NCI-H748 (cell line): ENCODE results near the gene SYS1.
"Not testable (repeated sequence)": the region's sequence is repeated elsewhere in the genome, so short reads cannot be mapped to it uniquely, and the experiment has no call there.

Experiments used
- DNase-seq: peaks from one replicate; lab custom pipeline; 2025; ENCODE audit not compliant: unreplicated experiment; lab: John Stamatoyannopoulos, UW

SYS1 gene

DNA sequence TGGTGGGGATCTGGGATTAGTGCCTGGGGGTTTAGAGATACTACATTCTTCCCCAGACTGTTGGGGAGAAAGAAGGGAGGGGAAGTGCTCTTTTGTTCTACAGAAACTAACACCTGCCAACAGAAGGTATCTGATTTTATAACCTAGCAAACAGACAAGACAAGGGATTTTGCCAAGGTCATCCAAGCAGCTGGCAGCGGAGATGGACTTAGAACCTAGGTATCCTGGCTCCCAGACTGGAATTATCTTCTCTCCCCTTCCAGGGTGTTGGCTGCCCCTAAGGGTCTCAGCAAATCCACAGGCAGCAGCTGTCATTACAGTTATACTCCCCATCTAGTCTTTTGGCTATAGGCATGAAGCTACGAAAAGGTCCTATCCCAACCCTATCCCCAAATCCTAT is 23.2 kb upstream of the SYS1 start:
- peak; percentile 55 for DNase-seq

DNA sequence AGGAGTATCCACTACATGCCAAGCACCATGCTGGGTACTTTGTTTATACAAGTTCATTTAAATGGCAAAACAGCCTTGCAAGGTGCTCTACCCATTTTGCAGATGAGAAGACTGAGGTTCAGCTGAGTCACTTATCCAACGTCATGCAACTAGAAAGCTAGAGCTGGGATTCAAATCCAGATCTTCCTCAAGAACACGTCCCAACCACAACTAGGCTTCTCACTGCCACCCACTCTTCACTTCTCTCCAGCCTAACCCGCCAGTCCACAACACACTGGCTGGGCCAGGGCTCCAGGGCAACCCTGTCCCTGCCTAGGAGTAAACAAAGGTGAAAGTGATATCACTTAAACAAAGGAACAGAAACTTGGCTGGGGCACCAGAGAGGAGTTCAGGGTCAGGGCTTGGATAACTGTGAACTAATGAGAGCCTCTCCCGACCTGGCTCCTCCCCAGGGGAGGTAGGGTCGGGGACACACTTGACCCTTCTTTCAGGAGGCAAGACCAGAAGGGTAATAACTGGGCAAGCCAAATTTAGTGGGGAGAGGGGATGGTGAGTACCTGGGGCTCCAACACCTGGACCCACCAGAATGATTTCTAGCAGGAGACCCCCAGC is 22.6 kb upstream of the SYS1 start:
- DNase-seq, result no peak

- no peak for DNase-seq
These were observed 22.0 kb upstream of the SYS1 start for GRCh38 chr20:45340951-45341350.

- DNase-seq, result no peak
These were observed 21.4 kb upstream of the SYS1 start for GRCh38 chr20:45341579-45341938.

GRCh38 chr20:45341939-45342854 is 20.8 kb upstream of the SYS1 start:
- peak; percentile 41 for DNase-seq

GRCh38 chr20:45342855-45343531 is 20.0 kb upstream of the SYS1 start:
- peak; percentile 49 for DNase-seq

GRCh38 chr20:45343532-45344167 is 19.3 kb upstream of the SYS1 start:
- peak; percentile 95 for DNase-seq

DNA sequence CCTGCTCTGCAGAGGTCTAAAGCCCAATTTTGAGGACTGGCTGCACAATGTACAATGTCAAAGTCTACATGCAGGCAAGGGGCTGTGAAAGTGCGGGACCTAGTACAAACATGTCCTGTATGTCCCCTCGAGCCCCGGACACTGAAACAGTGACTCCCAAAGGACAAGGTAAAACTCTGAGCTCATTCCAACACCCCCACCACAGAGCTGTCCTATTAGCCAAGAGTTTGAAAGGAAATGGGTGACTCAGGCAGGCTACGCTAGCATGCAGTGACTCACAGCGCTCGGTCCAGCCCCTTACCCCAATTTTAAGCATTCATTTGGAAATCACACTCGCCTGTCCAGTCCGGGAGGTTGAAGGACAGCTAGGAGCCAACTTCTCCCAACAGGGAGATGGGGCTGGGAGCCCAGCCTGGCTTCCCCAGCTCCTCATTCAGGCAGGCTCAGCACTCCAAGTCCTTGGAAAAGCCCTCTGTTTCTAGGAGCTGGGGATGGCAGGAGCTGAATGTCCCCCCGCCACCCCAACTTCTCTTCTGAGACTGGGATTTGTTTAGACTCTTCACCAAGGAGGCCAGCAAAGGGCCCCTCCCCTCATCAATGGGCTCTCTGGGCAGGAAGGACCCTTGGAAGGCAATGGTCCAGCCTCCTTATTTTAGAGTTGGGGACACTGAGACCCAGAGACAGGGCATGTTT is 18.6 kb upstream of the SYS1 start:
- DNase-seq, result no peak

GRCh38 chr20:45345104-45345936 is 17.6 kb upstream of the SYS1 start:
- peak; percentile 74 for DNase-seq

DNA sequence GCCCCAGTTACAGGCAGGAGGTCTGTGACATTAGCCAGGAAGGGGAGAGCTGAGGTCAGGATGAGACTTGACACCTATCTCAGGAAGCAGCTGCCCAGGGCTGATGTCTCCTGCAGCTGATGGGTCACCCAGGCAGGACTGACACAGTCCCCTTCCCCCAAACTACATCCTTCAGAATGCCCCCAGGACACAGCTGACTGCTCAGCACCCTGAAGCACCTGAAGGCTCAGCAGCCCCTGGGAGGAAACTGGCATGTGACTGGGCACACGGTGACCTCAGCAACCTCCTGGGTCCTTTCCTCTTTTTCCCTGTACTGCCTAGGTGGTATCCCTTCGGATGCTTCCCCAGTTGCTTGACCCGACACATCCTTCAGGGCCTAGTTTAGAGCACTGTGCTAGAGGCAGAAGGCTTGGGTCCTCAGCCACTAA is 16.7 kb upstream of the SYS1 start:
- DNase-seq, result no peak

DNA sequence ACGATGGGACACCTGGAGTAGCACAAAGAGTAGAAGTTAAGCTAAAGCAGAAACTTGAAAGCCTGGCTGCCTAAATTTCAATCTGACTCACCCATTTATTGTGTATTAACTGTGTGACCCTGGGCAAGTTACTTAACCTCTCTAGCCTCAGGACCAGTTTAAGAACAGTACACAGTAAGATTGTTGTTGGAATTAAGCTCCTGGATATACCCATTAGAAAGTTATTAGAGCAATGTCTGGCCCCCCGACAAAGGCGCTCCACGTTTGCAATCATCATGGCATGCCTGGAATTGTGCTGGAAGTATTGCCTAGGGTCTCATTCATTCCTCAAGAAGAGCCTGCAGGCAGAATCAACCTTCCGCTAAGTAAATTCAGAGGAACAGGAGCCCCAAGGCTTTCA is 16.1 kb upstream of the SYS1 start:
- DNase-seq, result no peak

- DNase-seq, result no peak
These were observed 15.5 kb upstream of the SYS1 start for GRCh38 chr20:45347297-45347935.

DNA sequence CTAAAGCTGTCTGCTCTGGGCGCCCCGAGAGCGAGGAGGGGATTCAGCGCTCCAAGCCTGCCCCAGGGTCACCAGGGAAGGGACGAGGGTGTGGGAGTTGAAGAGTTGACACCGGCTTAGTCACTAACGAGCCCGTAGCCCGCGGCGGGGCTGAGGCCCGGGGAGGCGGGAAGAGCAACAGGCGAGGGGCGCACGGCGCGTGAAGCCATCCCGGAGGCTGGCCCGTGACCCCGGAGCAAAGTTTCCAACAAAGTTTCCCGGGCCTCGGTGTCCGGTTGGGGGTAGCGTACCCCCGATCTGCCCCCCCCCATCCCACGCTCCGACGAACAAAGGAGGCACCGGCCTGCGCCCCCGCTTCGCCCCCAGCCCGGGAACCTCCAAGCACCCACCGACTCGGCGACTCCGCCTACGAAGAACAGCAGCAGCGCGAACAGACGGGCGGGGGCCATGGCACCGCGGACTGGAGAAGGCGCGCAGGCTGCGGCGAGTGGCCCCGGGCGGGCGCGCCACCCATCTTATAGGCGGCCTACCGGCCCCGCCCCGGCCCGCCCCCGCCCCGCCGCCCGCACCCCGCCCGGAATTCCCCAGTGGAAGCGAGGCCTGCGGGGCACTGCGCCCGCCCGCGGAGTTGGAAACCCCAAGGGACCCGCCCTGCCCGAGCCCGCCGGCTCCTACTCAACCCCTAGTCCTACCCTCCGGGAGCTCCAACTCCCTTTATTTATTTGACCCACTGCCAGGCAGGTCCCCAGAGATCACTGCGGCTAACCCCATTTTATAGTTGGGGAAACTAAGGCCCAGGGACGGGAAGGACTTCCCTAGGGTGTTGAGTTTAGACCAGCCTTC is 14.8 kb upstream of the SYS1 start, which contains the start of gene SDC4:
SDC4 (minus strand) TSS at position 489 of the 843 bp plus-strand sequence; CDS start at position 449, 40 bp downstream.
- DNase-seq, result peak; percentile 59

- DNase-seq, result no peak
These were observed 12.7 kb upstream of the SYS1 start for GRCh38 chr20:45350217-45350616.

DNA sequence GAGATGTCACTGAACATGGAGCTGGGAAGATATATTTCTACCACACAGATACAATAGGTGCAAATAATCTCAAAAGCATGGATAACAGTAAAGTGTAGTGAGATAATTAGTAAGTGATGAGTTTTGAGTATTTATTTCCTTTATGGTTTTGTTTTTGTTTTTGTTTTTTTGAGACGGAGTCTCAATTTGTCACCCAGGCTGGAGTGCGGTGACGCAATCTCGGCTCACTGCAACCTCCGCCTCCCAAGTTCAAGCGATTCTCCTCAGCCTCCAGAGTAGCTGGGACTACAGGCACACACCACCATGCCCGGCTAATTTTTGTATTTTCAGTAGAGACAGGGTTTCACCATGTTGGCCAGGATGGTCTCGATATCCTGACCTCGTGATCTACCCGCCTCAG is 12.2 kb upstream of the SYS1 start:
- DNase-seq, result not testable (repeated sequence)

DNA sequence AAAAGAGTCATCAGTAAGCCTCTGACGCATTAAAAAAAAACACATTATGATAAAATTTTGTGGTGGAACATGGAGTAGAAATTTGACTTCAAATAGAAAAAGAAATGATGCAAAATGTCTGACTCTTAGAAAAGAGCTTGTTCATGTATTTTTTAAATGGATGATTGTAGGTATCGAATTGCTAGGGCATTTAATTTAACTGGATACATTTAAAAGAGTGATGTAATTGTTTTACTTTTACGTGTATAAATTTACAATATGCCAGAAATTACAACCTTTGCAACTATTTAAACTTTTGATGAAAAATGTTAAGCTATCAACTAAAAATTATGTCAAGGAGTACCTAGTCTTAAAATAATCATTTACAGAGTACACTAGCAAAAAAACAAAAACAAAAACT is 10.2 kb upstream of the SYS1 start:
- DNase-seq, result no peak

DNA sequence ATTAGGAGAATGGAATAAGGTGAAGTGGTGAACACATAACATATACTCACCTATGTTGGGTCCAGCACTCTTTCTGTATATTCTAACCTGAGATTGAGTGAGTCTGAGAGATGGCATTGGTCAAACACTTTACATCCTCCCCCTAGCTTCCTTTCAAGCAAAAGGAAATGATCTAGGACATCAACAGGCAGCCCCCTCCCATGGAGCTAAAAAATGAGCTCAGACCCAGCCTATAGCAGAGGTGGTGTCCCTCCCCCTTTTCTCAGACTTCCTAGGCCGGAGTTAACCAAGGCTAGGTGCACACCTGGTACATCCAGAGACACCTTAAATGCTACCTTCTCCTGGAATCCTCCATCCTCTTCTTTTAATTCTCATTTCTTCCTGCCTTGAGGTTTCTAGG is 9.2 kb upstream of the SYS1 start:
- no peak for DNase-seq

DNA sequence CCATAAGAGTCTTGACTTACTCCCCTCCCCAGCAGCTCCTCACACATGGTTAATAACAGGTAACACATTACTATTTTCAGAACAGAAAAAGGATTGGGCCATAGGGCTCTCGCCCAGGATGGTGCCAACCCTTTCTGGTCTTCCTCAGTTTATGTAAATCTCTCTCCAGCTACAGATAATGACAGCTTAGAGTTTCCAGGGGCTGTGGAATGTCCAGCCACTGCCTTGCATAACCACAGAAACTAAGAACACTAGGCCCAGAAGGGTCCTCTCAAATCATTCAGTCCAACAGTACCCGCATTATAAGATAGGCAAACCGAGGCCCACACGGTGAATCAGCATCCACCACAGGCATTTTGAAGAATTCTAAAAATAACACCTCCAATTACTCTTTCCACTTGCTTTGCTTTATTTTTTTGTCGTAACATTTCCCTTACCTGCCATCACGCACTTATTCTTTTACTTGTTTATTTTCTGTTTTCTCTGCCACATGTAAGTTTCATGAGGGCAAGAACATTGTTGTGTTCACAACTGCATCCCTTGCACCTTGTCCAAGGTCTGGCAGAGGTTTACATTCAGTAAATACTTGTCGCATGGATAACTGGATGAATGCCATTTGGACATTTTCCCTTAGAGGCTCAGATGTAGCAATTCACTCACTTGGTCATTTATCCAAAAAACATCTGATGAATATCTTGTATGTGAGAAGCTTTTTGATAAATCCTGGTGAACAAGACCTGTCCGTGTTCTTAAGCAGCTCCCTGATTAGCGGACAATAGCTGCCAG is 8.3 kb upstream of the SYS1 start:
- DNase-seq, result no peak
